ENCODE results near the gene MXD1.

MXD1 gene

DNA sequence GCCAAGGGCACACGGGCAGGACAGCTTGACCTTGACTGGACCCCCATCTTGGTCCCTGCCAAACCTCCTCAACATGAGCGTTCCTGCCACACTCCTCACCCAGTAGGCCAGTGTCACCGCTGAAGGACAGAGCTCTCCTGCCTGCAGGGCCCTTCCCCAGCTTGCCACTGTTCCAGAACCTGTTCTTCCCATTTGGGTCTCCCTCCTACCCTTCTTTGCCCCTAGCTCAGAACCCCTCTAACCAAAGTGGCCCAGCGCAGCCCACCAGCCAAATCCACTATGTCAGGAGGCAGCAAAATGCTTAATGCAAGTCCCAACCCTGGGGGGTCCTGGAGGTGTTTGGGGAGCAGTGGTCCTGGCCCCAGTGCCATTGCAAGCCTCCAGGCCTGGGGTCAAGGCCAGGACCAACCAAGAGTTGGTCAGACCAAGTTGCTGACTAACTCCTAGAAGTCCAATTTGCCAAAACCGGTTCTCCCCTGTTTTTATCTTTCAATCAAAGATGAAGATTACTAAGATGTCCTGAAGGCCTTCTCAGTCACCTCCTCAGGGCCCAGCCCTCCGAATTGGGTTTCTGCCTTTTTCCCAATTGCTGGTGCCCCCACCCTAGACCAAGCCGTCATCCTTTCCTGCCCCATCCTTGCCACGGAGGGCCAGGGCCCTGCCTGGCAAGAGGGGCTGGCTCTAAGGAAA, 51.0 kb downstream of the MXD1 start:
- H3K9me3 Mint-ChIP-seq, result no peaks in the 10 kb centered on the region
- peaks cover 3% of the 10 kb centered on the region for H3K27me3 Mint-ChIP-seq (ENCODE audit: low read depth)
- no peaks in the 10 kb centered on the region for H3K36me3 Mint-ChIP-seq (ENCODE audit: low read depth)
- H3K4me3 Mint-ChIP-seq, result no peak overlapping the region
- no peaks in the 10 kb centered on the region for H3K4me1 Mint-ChIP-seq
- H3K27ac Mint-ChIP-seq, result no peak overlapping the region
- TF ChIP-seq, protein P1, sequence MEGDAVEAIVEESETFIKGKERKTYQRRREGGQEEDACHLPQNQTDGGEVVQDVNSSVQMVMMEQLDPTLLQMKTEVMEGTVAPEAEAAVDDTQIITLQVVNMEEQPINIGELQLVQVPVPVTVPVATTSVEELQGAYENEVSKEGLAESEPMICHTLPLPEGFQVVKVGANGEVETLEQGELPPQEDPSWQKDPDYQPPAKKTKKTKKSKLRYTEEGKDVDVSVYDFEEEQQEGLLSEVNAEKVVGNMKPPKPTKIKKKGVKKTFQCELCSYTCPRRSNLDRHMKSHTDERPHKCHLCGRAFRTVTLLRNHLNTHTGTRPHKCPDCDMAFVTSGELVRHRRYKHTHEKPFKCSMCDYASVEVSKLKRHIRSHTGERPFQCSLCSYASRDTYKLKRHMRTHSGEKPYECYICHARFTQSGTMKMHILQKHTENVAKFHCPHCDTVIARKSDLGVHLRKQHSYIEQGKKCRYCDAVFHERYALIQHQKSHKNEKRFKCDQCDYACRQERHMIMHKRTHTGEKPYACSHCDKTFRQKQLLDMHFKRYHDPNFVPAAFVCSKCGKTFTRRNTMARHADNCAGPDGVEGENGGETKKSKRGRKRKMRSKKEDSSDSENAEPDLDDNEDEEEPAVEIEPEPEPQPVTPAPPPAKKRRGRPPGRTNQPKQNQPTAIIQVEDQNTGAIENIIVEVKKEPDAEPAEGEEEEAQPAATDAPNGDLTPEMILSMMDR (IDR thresholded peaks at IDR 0.05; ENCODE audit: unreplicated experiment in 3 of 3), result no peak

DNA sequence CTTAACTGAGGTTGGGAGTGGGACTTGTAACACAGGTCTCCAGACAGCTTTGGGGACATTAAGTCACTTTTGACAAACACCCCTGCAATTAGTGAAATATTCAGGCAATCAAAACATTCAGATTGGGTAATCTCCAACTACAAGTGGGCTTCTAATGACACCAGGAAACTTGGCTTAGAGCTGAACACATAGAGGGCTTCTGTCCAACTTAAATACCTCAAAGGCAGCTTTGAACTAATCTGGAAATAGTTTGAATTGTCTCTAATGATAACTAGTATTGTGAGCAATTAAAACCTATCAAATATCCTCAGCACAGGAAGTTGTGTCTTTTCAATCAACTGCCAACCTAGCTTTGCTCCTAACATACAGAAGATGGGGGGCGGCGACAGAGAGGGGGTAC, 51.6 kb downstream of the MXD1 start:
- Mint-ChIP-seq H3K27me3 (ENCODE audit: low read depth) (peaks cover 3% of the 10 kb centered on the region), H3K4me1 (no peaks in the 10 kb centered on the region), H3K4me3 (no peak overlapping the region), H3K27ac (no peak overlapping the region), H3K9me3 (no peaks in the 10 kb centered on the region), H3K36me3 (ENCODE audit: low read depth) (no peaks in the 10 kb centered on the region)
- TF ChIP-seq, protein P1 (IDR thresholded peaks at IDR 0.05; ENCODE audit: unreplicated experiment in 3 of 3), result no peak

DNA sequence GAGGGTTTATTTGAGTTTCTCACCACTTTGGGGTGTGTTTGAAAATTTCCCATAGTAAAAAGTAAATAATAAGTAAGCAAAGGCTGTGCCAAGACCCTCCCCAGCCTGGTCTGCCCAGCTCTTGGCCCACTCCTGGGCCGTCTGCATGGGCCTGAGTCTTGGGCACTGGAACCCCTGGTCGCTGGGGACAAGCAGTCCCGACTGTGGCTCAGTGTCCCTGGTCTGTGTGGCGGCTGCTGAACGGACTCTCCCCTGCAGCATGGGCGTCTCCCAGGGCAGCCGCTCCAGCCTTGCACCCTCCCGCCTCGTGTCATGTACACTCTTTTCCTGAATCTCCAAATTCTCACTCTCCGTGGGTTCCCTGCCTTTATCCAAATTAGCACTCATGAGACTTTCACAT, 53.7 kb downstream of the MXD1 start:
- H3K9me3 Mint-ChIP-seq, result no peaks in the 10 kb centered on the region

DNA sequence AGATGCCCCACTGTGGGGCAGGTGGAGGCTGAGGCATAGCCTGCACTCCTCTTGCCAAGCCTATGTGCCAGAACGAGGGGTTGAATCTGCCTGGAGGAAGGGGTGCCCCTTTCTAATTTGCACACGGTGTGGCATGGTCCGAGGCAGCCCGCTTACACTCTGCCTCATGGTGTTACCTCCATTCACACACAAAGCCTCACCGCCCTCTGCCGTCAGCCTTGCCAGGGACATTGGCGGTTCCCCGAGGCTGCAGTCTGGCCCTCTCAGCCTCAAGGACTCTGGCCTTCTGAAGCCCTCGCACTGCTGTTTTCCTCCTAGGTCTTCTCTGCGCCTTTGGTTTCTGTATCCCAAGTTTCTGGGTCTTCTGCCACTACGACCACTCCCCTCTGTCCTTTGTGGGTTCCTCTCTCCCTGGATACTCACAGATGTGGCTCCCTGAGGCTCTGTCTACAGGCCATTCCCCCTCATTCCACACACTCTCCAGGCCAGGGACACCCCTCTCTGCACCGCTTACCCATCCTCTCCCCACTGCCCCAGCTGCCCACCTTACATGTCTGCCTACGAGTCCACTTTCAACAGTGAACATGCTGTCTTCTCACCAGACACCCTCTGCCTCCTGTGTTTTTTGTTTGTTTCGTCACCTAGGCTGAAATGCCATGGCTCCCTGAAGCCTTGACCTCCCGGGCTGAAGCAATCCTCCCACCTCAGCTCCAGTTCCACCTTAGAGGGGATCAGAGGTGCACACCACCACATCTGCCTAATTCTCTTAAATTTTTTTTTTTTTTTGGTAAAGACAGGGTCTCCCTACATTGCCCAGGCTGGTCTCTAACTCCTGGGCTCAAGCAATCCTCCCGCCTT, 54.4 kb downstream of the MXD1 start:
- Mint-ChIP-seq H3K36me3 (ENCODE audit: low read depth) (no peaks in the 10 kb centered on the region), H3K4me1 (no peaks in the 10 kb centered on the region), H3K4me3 (no peak overlapping the region), H3K9me3 (no peaks in the 10 kb centered on the region), H3K27ac (no peak overlapping the region), H3K27me3 (ENCODE audit: low read depth) (peaks cover 3% of the 10 kb centered on the region)
- TF ChIP-seq, protein P1 (IDR thresholded peaks at IDR 0.05; ENCODE audit: unreplicated experiment in 3 of 3), result no peak

More for the DNA sequence above, 53.7 kb downstream of the MXD1 start:
- no peak overlapping the region for H3K4me3 Mint-ChIP-seq
- H3K27ac Mint-ChIP-seq, result no peak overlapping the region
- TF ChIP-seq, protein P1 (IDR thresholded peaks at IDR 0.05; ENCODE audit: unreplicated experiment in 3 of 3), result no peak
- peaks cover 3% of the 10 kb centered on the region for H3K27me3 Mint-ChIP-seq (ENCODE audit: low read depth)
- no peaks in the 10 kb centered on the region for H3K4me1 Mint-ChIP-seq
- H3K36me3 Mint-ChIP-seq (ENCODE audit: low read depth), result no peaks in the 10 kb centered on the region

DNA sequence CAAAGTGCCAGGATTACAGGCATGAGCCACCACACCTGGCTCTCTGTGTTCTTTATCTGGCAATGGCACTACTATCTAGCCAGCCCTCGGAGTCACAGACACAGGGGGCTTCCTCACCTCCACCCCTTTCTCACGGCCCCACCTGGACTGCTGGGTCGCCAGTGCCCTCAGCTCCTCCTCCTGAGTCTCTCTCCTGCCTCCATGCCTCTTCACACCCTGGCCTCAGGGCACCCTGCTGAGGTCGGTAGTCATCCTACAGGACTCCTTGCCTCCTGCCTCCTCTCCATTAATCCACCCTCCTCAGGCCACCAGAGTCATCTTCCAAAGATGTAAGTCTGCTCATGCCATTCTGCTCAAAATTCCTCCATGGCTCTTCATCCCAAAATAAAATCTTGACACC, 55.1 kb downstream of the MXD1 start:
- Mint-ChIP-seq H3K36me3 (ENCODE audit: low read depth) (no peaks in the 10 kb centered on the region), H3K27me3 (ENCODE audit: low read depth) (peaks cover 3% of the 10 kb centered on the region), H3K27ac (no peak overlapping the region), H3K4me3 (no peak overlapping the region), H3K9me3 (no peaks in the 10 kb centered on the region), H3K4me1 (no peaks in the 10 kb centered on the region)
- TF ChIP-seq, protein P1 (IDR thresholded peaks at IDR 0.05; ENCODE audit: unreplicated experiment in 3 of 3), result no peak
